Activated CD8-positive, alpha-beta memory T cell treated with anti-CD3 and anti-CD28 coated beads for 1 hour (primary cell): ENCODE data around the gene ANKRD27.

Source experiments
- DNase-seq, 2 donors: peaks; one replicate each; pipeline ENCODE4 v3.0.0-alpha.2; 2020; ENCODE audit warnings: low read depth in 1 of 2; ENCODE audit errors: extremely low read depth in 1 of 2

ANKRD27 gene

GRCh38 chr19:32563761-32564160 lies 111.2 kb downstream of the ANKRD27 start:
- no peak for DNase-seq

GRCh38 chr19:32558607-32559228 lies 116.3 kb downstream of the ANKRD27 start:
- no peak for DNase-seq

- no peak for DNase-seq
Measured at GRCh38 chr19:32555786-32556185, 119.2 kb downstream of the ANKRD27 start.

GRCh38 chr19:32550666-32551065 lies 124.3 kb downstream of the ANKRD27 start:
- no peak for DNase-seq
